Loucy (cell line): ENCODE measurements around the gene ETV5.

ENCODE experiments used
- H2AFZ ChIP-seq: fragments of 200-600 bp; sonication (generic); 2 replicates; pipeline ENCODE4 v1.6.0; 2016; ENCODE audit warnings: antibody characterized with exemption, mild to moderate bottlenecking, low read length, moderate library complexity
- H3F3A ChIP-seq: fragments of 200-600 bp; 2 replicates; pipeline ENCODE4 v1.6.0; 2016; ENCODE audit warnings: antibody characterized with exemption, low read depth, mild to moderate bottlenecking
- H3K27me3 ChIP-seq: fragments of 200-600 bp; sonication (generic); 2 replicates; pipeline ENCODE4 v1.6.1; 2014; ENCODE audit warnings: low read length, mild to moderate bottlenecking; ENCODE audit not compliant: insufficient read depth, poor library complexity, severe bottlenecking
- H3K36me3 ChIP-seq: fragments of 200-600 bp; sonication (generic); 2 replicates; pipeline ENCODE4 v1.6.1; 2016; ENCODE audit warnings: low read length; ENCODE audit not compliant: insufficient read depth
- H3K4me1 ChIP-seq: fragments of 200-600 bp; sonication (generic); 2 replicates; pipeline ENCODE4 v1.5.1; 2014; ENCODE audit warnings: low read length, mild to moderate bottlenecking; ENCODE audit not compliant: insufficient read depth, poor library complexity, severe bottlenecking
- H3K4me2 ChIP-seq: fragments of 200-600 bp; sonication (generic); 2 replicates; pipeline ENCODE4 v1.6.0; 2014; ENCODE audit warnings: antibody characterized with exemption, low read length, low read depth, mild to moderate bottlenecking; ENCODE audit not compliant: poor library complexity, severe bottlenecking
- H3K4me3 ChIP-seq: fragments of 200-600 bp; sonication (generic); 2 replicates; pipeline ENCODE4 v1.5.1; 2014; ENCODE audit warnings: low read length, mild to moderate bottlenecking, mixed read lengths; ENCODE audit not compliant: poor library complexity, severe bottlenecking
- H3K79me2 ChIP-seq: fragments of 200-600 bp; sonication (generic); 2 replicates; pipeline ENCODE4 v1.6.1; 2014; ENCODE audit warnings: low read length; ENCODE audit not compliant: insufficient read depth
- H3K9ac ChIP-seq: fragments of 200-600 bp; sonication (generic); 2 replicates; pipeline ENCODE4 v1.6.0; 2014; ENCODE audit warnings: mild to moderate bottlenecking, low read depth, low read length, moderate library complexity; ENCODE audit not compliant: poor library complexity, severe bottlenecking
- H3K9me2 ChIP-seq: fragments of 200-600 bp; sonication (generic); replicated peaks from 2 replicates; pipeline ENCODE4 v1.6.1; 2016; ENCODE audit warnings: low read depth, low read length, mixed read lengths
- H3K9me3 ChIP-seq: fragments of 200-600 bp; sonication (generic); 2 replicates; pipeline ENCODE4 v1.6.1; 2014; ENCODE audit warnings: mild to moderate bottlenecking, antibody characterized with exemption, low read length, low read depth; ENCODE audit not compliant: insufficient read depth
- H4K20me1 ChIP-seq: fragments of 200-600 bp; sonication (generic); 2 replicates; pipeline ENCODE4 v1.6.0; 2014; ENCODE audit warnings: antibody characterized with exemption, low read length, mild to moderate bottlenecking; ENCODE audit not compliant: insufficient read depth, poor library complexity, severe bottlenecking
- EZH2phosphoT487 ChIP-seq: fragments of 200-600 bp; IDR thresholded peaks from 2 replicates; pipeline ENCODE4 v1.6.1; 2018; ENCODE audit warnings: antibody characterized with exemption, mild to moderate bottlenecking, moderate library complexity, borderline replicate concordance
- TF ChIP-seq, protein P1 (sequence below): fragments of 200-600 bp; sonication (generic); conservative IDR thresholded peaks from 2 replicates; pipeline ENCODE4 v1.5.1; 2014; ENCODE audit warnings: mild to moderate bottlenecking, antibody characterized with exemption, low read length

ETV5 gene

DNA sequence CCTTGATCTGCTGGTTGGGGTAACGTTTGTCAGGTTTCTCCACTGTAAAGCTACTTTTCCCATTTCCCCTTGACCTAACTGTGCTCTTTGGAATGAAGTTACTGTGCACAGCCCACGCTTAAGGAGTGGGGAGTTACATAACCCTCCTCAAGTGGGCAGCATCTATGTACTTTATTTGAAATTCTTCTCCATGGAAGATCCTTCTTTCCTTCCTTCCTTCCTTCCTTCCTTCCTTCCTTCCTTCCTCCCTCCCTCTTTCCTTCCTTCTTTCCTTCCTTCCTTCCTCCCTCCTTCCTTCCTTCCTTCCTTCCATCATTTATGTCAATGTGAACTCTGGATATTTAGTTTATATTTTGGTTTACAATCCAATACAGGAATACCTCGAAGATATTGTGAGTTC, 94.0 kb downstream of the ETV5 start:
- H3K4me1 ChIP-seq, result no peaks in the 10 kb centered on the region
- no peak overlapping the region for H2AFZ ChIP-seq
- no peaks in the 10 kb centered on the region for H3K9me2 ChIP-seq
- TF ChIP-seq, protein P1, sequence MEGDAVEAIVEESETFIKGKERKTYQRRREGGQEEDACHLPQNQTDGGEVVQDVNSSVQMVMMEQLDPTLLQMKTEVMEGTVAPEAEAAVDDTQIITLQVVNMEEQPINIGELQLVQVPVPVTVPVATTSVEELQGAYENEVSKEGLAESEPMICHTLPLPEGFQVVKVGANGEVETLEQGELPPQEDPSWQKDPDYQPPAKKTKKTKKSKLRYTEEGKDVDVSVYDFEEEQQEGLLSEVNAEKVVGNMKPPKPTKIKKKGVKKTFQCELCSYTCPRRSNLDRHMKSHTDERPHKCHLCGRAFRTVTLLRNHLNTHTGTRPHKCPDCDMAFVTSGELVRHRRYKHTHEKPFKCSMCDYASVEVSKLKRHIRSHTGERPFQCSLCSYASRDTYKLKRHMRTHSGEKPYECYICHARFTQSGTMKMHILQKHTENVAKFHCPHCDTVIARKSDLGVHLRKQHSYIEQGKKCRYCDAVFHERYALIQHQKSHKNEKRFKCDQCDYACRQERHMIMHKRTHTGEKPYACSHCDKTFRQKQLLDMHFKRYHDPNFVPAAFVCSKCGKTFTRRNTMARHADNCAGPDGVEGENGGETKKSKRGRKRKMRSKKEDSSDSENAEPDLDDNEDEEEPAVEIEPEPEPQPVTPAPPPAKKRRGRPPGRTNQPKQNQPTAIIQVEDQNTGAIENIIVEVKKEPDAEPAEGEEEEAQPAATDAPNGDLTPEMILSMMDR, result no peak
- TF ChIP-seq EZH2phosphoT487, result no peak
- peaks cover 13% of the 10 kb centered on the region; the same call in 1 of the 2 replicates for H3K9me3 ChIP-seq
- H3F3A ChIP-seq, result no peaks in the 10 kb centered on the region
- no peak overlapping the region for H3K9ac ChIP-seq
- no peaks in the 10 kb centered on the region for H4K20me1 ChIP-seq
- no peak overlapping the region for H3K4me2 ChIP-seq
- no peaks in the 10 kb centered on the region for H3K36me3 ChIP-seq
- H3K4me3 ChIP-seq, result no peak overlapping the region
- no peaks in the 10 kb centered on the region for H3K27me3 ChIP-seq
- H3K79me2 ChIP-seq, result no peaks in the 10 kb centered on the region

- H3K27me3 ChIP-seq, result no peaks in the 10 kb centered on the region
- H3K79me2 ChIP-seq, result no peaks in the 10 kb centered on the region
- H3K9me3 ChIP-seq, result peaks cover 13% of the 10 kb centered on the region; the same call in 1 of the 2 replicates
- H3K36me3 ChIP-seq, result no peaks in the 10 kb centered on the region
- no peaks in the 10 kb centered on the region for H4K20me1 ChIP-seq
- TF ChIP-seq, protein P1, result no peak
- no peak for TF ChIP-seq EZH2phosphoT487
- H3K9ac ChIP-seq, result no peak overlapping the region
- no peaks in the 10 kb centered on the region for H3F3A ChIP-seq
- no peak overlapping the region for H2AFZ ChIP-seq
- H3K9me2 ChIP-seq, result no peaks in the 10 kb centered on the region
- no peak overlapping the region for H3K4me3 ChIP-seq
- no peak overlapping the region for H3K4me2 ChIP-seq
- H3K4me1 ChIP-seq, result no peaks in the 10 kb centered on the region
Observed at GRCh38 chr3:186013312-186013711, 95.6 kb downstream of the ETV5 start.

DNA sequence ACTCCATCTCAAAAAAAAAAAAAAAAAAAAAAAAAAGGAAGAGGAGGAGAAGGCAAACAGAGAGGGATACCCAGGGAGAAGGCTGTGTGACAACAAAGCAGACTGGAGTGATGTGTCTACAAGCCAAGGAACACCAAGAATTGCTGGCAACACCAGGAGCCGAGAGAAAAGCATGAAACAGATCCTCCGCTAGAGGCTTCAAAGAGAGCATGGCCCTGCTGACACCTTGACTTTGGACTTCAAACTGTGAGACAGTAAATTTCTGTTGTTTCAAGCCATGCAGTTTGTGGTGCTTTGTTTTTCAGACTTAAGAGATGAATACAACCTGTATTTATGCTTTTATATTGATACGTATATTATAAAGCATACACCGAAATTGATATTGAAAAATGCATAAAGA, 96.8 kb downstream of the ETV5 start:
- Histone ChIP-seq H3K36me3 (no peaks in the 10 kb centered on the region), H3K9me3 (peaks cover 13% of the 10 kb centered on the region; the same call in 1 of the 2 replicates), H2AFZ (no peak overlapping the region), H3K9ac (no peak overlapping the region), H3K4me2 (no peak overlapping the region), H3K4me3 (no peak overlapping the region), H3K9me2 (no peaks in the 10 kb centered on the region), H4K20me1 (no peaks in the 10 kb centered on the region), H3K4me1 (no peaks in the 10 kb centered on the region), H3F3A (no peaks in the 10 kb centered on the region), H3K27me3 (no peaks in the 10 kb centered on the region), H3K79me2 (no peaks in the 10 kb centered on the region)
- no peak for TF ChIP-seq EZH2phosphoT487
- TF ChIP-seq, protein P1, result no peak
